ENCODE measurements around the gene BMP6. TPM values are rescaled to one million over a fixed set of nuclear protein-coding genes. Genes with fewer than 3 reads are reported as not detected.

BMP6 gene
- total and polyA plus RNA-seq, 2 donors (not counting 3 experiments of a cell fraction or from before 2014, with no cell fraction given): 221 to 276 TPM

- DNase-seq (ENCODE audit: low read depth, low spot score) (no peak), FAIRE-seq (no peak)
- Histone ChIP-seq H3K4me2 (ENCODE audit: insufficient read depth, low read length) (no peak overlapping the region), H4K20me1 (replicated peaks; ENCODE audit: control insufficient read depth, extremely low read depth, insufficient read depth, low read length) (peaks cover 23% of the 10 kb centered on the region), H3K27ac (ENCODE audit: insufficient read depth, low read depth, low read length) (no peak overlapping the region), H3K36me3 (ENCODE audit: control insufficient read depth in 2 of 2, extremely low read depth in 1 of 2, insufficient read depth in 2 of 2, low read length in 2 of 2) (peaks cover 2 to 13% of the 10 kb centered on the region in 2 experiments), H3K79me2 (ENCODE audit: control insufficient read depth, insufficient read depth, low read length) (peaks cover 97% of the 10 kb centered on the region), H3K9ac (replicated peaks; ENCODE audit: extremely low read depth, insufficient read depth, low read length) (no peak overlapping the region), H3K4me3 (replicated peaks in 1 of 3; ENCODE audit: insufficient read depth in 1 of 3, low read depth in 1 of 3, low read length in 3 of 3) (no peak overlapping the region), H3K9me1 (replicated peaks; ENCODE audit: control insufficient read depth, extremely low read depth, insufficient read depth, low read length) (no peaks in the 10 kb centered on the region), H3K9me3 (replicated peaks; ENCODE audit: control insufficient read depth, insufficient read depth, low read length) (no peaks in the 10 kb centered on the region), H2AFZ (ENCODE audit: low read depth, low read length) (no peak overlapping the region), H3K4me1 (ENCODE audit: control insufficient read depth, extremely low read depth, insufficient read depth, low read length) (peaks cover 13% of the 10 kb centered on the region), H3K27me3 (ENCODE audit: control insufficient read depth in 2 of 2, insufficient read depth in 2 of 2, low read length in 2 of 2) (no peaks in the 10 kb centered on the region)
- ChIA-PET POLR2A (no interaction called here), CTCF (no interaction called here)
- dilution Hi-C loops (cut with MboI; ENCODE audit: extremely low pct_ligation_motif_present, low sequenced_read_pairs) (no loop called here), intact Hi-C loops (cut with micrococcal nuclease) (no loop called here)
- BruUV-seq (replicated peaks): no TSS peak
- TF ChIP-seq GATA2 (IDR thresholded peaks at IDR 0.05; ENCODE audit: insufficient read depth, insufficient read length, low read depth, low read length) (no peak), FOS (IDR thresholded peaks at IDR 0.05; ENCODE audit: borderline replicate concordance, insufficient read depth, low read length) (no peak), POLR2A (IDR thresholded peaks at IDR 0.05; ENCODE audit: low read depth, low read length) (no peak), MYC (IDR thresholded peaks at IDR 0.05; ENCODE audit: low read depth, low read length) (no peak)
These were observed 110.6 kb downstream of the BMP6 start for GRCh38 chr6:7836371-7837026.

GRCh38 chr6:7841781-7842468 lies 116.0 kb downstream of the BMP6 start:
- H3K9me3 ChIP-seq (replicated peaks; ENCODE audit: control insufficient read depth, insufficient read depth, low read length): no peaks in the 10 kb centered on the region
- BruUV-seq (replicated peaks): no TSS peak
- peaks cover 15 to 31% of the 10 kb centered on the region in 2 experiments for H3K36me3 ChIP-seq (ENCODE audit: control insufficient read depth in 2 of 2, extremely low read depth in 1 of 2, insufficient read depth in 2 of 2, low read length in 2 of 2)
- no peak overlapping the region for H3K27ac ChIP-seq (ENCODE audit: insufficient read depth, low read depth, low read length)
- H3K4me3 ChIP-seq (replicated peaks in 1 of 3; ENCODE audit: insufficient read depth in 1 of 3, low read depth in 1 of 3, low read length in 3 of 3): no peak overlapping the region
- H3K9ac ChIP-seq (replicated peaks; ENCODE audit: extremely low read depth, insufficient read depth, low read length): no peak overlapping the region
- H4K20me1 ChIP-seq (replicated peaks; ENCODE audit: control insufficient read depth, extremely low read depth, insufficient read depth, low read length): peaks cover 19% of the 10 kb centered on the region
- no peak for TF ChIP-seq FOS (IDR thresholded peaks at IDR 0.05; ENCODE audit: borderline replicate concordance, insufficient read depth, low read length)
- no peak for FAIRE-seq
- peaks cover 94% of the 10 kb centered on the region for H3K79me2 ChIP-seq (ENCODE audit: control insufficient read depth, insufficient read depth, low read length)
- no peaks in the 10 kb centered on the region for H3K9me1 ChIP-seq (replicated peaks; ENCODE audit: control insufficient read depth, extremely low read depth, insufficient read depth, low read length)
- dilution Hi-C loops (cut with MboI; ENCODE audit: extremely low pct_ligation_motif_present, low sequenced_read_pairs): no loop called here
- no peaks in the 10 kb centered on the region for H3K27me3 ChIP-seq (ENCODE audit: control insufficient read depth in 2 of 2, insufficient read depth in 2 of 2, low read length in 2 of 2)
- no peak overlapping the region for H2AFZ ChIP-seq (ENCODE audit: low read depth, low read length)
- ChIA-PET CTCF (no interaction called here), POLR2A (no interaction called here)
- H3K4me2 ChIP-seq (ENCODE audit: insufficient read depth, low read length): no peak overlapping the region
- DNase-seq (ENCODE audit: low read depth, low spot score): no peak
- peaks cover 38% of the 10 kb centered on the region for H3K4me1 ChIP-seq (ENCODE audit: control insufficient read depth, extremely low read depth, insufficient read depth, low read length)
- intact Hi-C loops (cut with micrococcal nuclease): no loop called here

Data from endothelial cell of umbilical vein (primary cell).